ENCODE data around the gene HIP1. TPM values are rescaled to one million over a fixed set of nuclear protein-coding genes. Genes with fewer than 3 reads are reported as not detected.

Gene HIP1
- total and polyA plus RNA-seq, 9 of the 15 experiments (the other 6 are each of a cell fraction or from before 2014, with no cell fraction given): 2.4 to 13.7 (median 9.5) TPM

GRCh38 chr7:75534727-75535307 lies 203.9 kb downstream of the HIP1 start:
- H3K9ac ChIP-seq (ENCODE audit: insufficient read depth in 1 of 2, low read depth in 2 of 2, low read length in 2 of 2): peak overlapping the region in 1 of 2 experiments; percentile 19; a peak in 1 of 4 replicates
- H2AFZ ChIP-seq (ENCODE audit: low read depth, low read length): no peak overlapping the region
- no peaks in the 10 kb centered on the region; the same call in 1 of the 3 replicates for H3K36me3 ChIP-seq (ENCODE audit: control insufficient read depth, insufficient read depth, low read length)
- no peaks in the 10 kb centered on the region for H3K79me2 ChIP-seq (ENCODE audit: control insufficient read depth, insufficient read depth, low read length)
- intact Hi-C loops (cut with micrococcal nuclease) (loop anchor here (5.0 kb wide), 1 partner anchor 107 kb away; no protein-coding TSS in a partner anchor), in situ Hi-C loops (cut with MboI) (no loop called here)
- H4K20me1 ChIP-seq (replicated peaks; ENCODE audit: control insufficient read depth, insufficient read depth, low read length): no peaks in the 10 kb centered on the region
- H3K4me2 ChIP-seq (ENCODE audit: insufficient read depth, low read length): peak overlapping the region; percentile 2; the same call in 1 of the 2 replicates
- ChIA-PET CTCF (ENCODE audit: low intra/inter-chr PET ratio) (no interaction called here), POLR2A (interaction anchor here (0.5 to 1.2 kb wide), 3 partner anchors 9 to 12 kb away, joined by 3 to 4 read pairs (median 3); no protein-coding TSS in a partner anchor)
- no peaks in the 10 kb centered on the region for H3K27me3 ChIP-seq (ENCODE audit: control insufficient read depth in 2 of 2, insufficient read depth in 2 of 2, low read length in 2 of 2)
- WGBS (ENCODE audit: insufficient coverage, low coverage, missing lambda C conversion rate): 11% methylated on average over 8 of the region's 8 CpGs
- peak overlapping the region; percentile 9; the same call in 1 of the 3 replicates for H3K27ac ChIP-seq (ENCODE audit: extremely low read depth, low read depth, low read length)
- no peaks in the 10 kb centered on the region for H3K9me3 ChIP-seq (replicated peaks; ENCODE audit: control insufficient read depth, insufficient read depth, low read depth, low read length)
- DNase-seq (ENCODE audit: extremely low read depth in 1 of 4, low spot score in 3 of 4) (peak in 3 of 4 experiments; percentile 8 to 45 (median 36)), FAIRE-seq (peak; percentile 74), ATAC-seq (peak; percentile 58)
- TSS peak; percentile 39 for BruUV-seq (replicated peaks)
- H3K9me1 ChIP-seq (ENCODE audit: control insufficient read depth, insufficient read depth, low read length): no peaks in the 10 kb centered on the region
- peaks cover 8 to 13% of the 10 kb centered on the region in 2 experiments for H3K4me1 ChIP-seq (replicated peaks in 1 of 2; ENCODE audit: control insufficient read depth in 2 of 2, insufficient read depth in 2 of 2, low read length in 2 of 2)
- H3K4me3 ChIP-seq: no peak overlapping the region
- TF ChIP-seq CEBPG (CRISPR knock-in tag; IDR thresholded peaks at IDR 0.05): no peak
- peak in 1 of 2 experiments; percentile 66; a peak in 1 of 4 replicates for TF ChIP-seq CEBPG (tag; conservative IDR thresholded peaks at IDR 0.05 in 1 of 2, IDR thresholded peaks at IDR 0.05 in 1 of 2)
- TF ChIP-seq BCLAF1 (IDR thresholded peaks at IDR 0.05; ENCODE audit: borderline replicate concordance in 1 of 2, control insufficient read depth in 1 of 2, low read depth in 2 of 2, low read length in 1 of 2): no peak
- TF ChIP-seq MEIS2 (IDR thresholded peaks at IDR 0.05; ENCODE audit: partially characterized antibody): peak; percentile 88
- 0 out of 2 replicates have a peak, but pooled peaks have one; percentile 52 for TF ChIP-seq SMARCA4 (IDR thresholded peaks at IDR 0.05)
- no peak for TF ChIP-seq GATAD2B (IDR thresholded peaks at IDR 0.05; ENCODE audit: borderline replicate concordance)
- peak; percentile 89 for TF ChIP-seq FOSL1 (tag; conservative IDR thresholded peaks at IDR 0.05)
- no peak for TF ChIP-seq MECOM (CRISPR knock-in tag; IDR thresholded peaks at IDR 0.05)
- TF ChIP-seq E2F1 (CRISPR knock-in tag; IDR thresholded peaks at IDR 0.05): no peak
- TF ChIP-seq EP300 (IDR thresholded peaks at IDR 0.05; ENCODE audit: low read length): peak; percentile 54; the same call in 1 of the 2 replicates
- TF ChIP-seq ARID1B (IDR thresholded peaks at IDR 0.05): peak; percentile 56; the same call in 1 of the 2 replicates
- TF ChIP-seq ZNF282 (CRISPR knock-in tag; IDR thresholded peaks at IDR 0.05): no peak
- peak; percentile 93 for TF ChIP-seq PKNOX1 (IDR thresholded peaks at IDR 0.05)
- no peak for TF ChIP-seq GATAD2A (IDR thresholded peaks at IDR 0.05)
- TF ChIP-seq FOXM1 (IDR thresholded peaks at IDR 0.05; ENCODE audit: low read depth): peak; percentile 95
- TF ChIP-seq FOXM1 (CRISPR knock-in tag; IDR thresholded peaks at IDR 0.05; ENCODE audit: low read depth): no peak
- no peak for TF ChIP-seq ZBTB17 (CRISPR knock-in tag; IDR thresholded peaks at IDR 0.05)
- TF ChIP-seq SIRT6 (IDR thresholded peaks at IDR 0.05; ENCODE audit: low read depth, low read length): no peak
- TF ChIP-seq NELFE (IDR thresholded peaks at IDR 0.05; ENCODE audit: insufficient read depth, insufficient read length): no peak
